Measurements from ENCODE around the gene TLCD3B.

- TF ChIP-seq CTCF (IDR thresholded peaks at IDR 0.05), result no peak
- TF ChIP-seq POLR2A (IDR thresholded peaks at IDR 0.05), result no peak
Observed at GRCh38 chr16:30017277-30017656, 13.8 kb downstream of the TLCD3B start.
